Activated gamma-delta T cell treated with Interleukin-2 at 50 U/mL for 16 hours (primary cell): Measurements from ENCODE around the gene INSYN1.
A peak's percentile ranks its signal among the peaks of the same experiment; 100 is the strongest.
"Not testable (repeated sequence)": the region's sequence is repeated elsewhere in the genome, so short reads cannot be mapped to it uniquely, and the experiment has no call there.

Experiments used
- DNase-seq: peaks from one replicate; pipeline ENCODE4 v3.0.0-alpha.2; 2020

INSYN1 gene

DNA sequence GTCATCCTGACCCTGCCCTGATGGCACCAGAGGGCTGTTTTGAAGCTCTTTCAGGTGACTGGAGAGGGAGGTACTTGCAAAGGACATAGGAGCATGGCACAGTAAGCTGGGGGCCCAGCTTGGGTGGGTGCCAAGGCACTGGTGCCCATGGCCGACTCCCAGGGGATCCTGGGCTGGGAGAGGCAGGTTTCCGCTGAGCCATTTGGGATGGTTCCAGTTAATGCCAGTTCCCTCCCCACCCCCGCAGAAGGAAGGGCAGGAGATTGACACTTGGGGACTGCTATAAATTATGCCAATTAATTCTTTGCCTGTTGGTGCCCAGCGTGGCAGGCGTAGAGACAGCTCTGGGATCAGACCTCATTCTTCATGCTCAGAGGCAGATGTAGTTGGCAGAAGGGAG lies 42.8 kb downstream of the INSYN1 start:
- DNase-seq: no peak

- DNase-seq: no peak
These were observed 43.5 kb downstream of the INSYN1 start for GRCh38 chr15:73709686-73710085.

DNA sequence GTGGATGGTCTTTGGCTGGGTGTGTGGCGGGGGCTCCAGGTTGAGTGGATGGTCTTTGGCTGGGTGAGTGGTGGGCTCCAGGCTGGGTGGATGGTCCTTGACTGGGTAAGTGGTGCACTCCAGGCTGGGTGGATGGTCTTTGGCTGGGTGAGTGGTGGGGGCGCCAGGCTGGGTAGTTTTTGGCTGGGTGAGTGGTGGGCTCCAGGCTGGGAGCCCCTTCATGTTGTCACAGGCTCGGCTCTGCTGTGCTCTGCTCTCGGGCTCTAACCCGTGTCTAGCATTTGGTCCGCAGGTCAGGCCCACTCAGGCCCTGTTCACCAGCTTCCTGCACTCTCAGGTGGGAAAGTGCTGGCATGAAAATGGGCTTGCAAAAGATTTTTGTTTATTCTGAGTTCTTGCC lies 43.9 kb downstream of the INSYN1 start:
- no peak for DNase-seq

DNA sequence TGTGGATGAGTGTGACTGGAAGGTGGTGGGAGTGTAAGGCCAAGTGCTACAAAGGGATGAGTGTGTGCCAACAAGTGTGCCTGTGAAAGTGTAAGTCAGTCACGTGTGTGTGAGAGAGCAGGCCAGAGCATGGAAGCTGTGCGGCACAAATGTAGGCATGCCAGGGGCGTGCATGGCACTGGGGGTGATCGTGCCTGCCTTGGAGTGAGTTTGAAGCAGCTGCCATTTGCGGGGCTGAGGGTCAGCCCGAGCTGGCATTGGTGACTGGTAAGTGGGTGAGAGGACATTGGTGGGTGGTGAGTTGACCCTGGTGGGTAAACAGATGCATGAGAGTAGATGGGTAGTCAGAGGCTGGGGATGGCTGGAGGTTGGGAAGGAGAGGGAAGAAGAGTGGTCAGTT lies 44.5 kb downstream of the INSYN1 start:
- no peak for DNase-seq

DNA sequence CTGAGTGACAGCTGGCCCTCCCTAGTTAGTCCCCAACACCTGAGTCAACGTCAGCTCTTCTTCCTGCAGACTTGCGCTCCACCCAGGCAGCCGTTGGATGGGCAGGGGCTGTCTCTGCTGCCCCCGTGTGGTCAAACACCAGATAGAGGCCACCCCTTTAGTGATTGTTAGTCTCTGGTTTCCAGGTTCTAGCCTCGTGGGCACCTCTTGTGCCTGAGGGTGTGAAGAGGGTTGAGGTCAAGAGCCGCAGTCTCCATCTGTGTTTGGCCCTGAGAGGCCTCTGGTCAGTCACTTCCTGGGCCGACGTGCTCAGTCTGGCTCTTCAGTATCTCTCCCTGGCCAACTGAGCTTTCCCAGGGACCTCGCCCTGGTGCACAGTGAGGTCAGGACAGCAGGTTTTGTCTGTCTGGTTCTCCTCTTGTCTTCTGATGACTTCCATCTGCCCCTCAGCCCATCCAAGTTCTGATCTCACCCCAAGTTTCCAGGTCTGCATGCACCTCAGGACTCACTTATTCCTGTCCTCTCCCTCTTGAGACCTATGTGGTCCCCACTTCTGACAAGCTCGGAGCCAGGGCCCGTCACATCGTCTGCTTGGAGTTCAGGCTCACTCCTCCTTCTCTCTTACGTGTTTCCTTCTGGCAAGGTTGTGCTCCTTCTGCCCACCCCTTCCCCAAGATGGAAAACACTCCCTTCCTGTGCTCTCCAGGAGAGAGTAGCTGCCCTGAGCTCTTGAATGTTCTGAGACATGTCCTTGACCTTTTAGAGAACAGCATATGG lies 48.1 kb downstream of the INSYN1 start:
- DNase-seq: peak; percentile 51

DNA sequence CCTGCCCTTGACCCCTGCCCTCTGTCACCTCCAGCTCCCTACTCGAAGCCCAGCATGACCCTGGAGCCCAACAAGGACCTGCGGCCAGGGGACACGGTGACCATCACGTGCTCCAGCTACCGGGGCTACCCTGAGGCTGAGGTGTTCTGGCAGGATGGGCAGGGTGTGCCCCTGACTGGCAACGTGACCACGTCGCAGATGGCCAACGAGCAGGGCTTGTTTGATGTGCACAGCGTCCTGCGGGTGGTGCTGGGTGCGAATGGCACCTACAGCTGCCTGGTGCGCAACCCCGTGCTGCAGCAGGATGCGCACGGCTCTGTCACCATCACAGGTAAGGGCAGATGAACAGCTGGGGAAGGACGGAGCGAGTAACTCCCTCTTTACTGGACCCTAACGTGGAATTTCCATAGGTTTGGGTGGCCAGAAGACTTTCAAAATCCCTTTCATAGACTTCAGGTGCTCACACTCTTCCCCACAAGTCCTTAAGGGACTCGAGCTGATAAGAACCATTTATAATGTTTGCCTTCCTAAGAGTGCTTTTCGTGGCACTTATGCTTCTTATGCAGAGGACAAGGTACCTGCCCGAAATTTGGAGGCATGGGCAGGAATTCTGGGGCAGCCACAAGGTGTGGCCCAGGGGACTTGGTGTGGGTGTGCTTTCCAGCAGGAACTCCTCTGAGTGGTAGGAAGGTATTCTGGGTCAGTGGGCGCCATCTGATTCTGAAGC lies 48.8 kb downstream of the INSYN1 start:
- not testable (repeated sequence) for DNase-seq

- DNase-seq: not testable (repeated sequence)
These were observed 49.5 kb downstream of the INSYN1 start for GRCh38 chr15:73703601-73704000.

DNA sequence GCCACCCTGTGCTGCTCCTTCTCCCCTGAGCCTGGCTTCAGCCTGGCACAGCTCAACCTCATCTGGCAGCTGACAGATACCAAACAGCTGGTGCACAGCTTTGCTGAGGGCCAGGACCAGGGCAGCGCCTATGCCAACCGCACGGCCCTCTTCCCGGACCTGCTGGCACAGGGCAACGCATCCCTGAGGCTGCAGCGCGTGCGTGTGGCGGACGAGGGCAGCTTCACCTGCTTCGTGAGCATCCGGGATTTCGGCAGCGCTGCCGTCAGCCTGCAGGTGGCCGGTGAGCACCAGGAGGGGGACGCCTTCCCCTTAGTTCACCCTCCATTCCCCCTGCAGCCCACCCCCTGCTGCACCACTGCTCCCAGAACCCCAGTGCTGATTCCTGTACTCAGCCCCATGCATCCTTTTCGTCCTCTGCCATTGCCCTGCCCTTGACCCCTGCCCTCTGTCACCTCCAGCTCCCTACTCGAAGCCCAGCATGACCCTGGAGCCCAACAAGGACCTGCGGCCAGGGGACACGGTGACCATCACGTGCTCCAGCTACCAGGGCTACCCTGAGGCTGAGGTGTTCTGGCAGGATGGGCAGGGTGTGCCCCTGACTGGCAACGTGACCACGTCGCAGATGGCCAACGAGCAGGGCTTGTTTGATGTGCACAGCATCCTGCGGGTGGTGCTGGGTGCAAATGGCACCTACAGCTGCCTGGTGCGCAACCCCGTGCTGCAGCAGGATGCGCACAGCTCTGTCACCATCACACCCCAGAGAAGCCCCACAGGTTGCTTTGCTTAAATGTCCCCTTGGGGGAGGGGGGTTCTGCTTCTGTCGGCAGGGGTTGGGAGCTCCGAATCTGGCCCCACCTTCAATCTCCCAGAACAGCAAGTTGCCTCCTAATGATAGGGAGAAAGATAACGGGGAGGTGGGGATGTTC lies 50.6 kb downstream of the INSYN1 start:
- DNase-seq: not testable (repeated sequence)

- DNase-seq: peak; percentile 74
These were observed 52.9 kb downstream of the INSYN1 start for GRCh38 chr15:73700041-73700842.

DNA sequence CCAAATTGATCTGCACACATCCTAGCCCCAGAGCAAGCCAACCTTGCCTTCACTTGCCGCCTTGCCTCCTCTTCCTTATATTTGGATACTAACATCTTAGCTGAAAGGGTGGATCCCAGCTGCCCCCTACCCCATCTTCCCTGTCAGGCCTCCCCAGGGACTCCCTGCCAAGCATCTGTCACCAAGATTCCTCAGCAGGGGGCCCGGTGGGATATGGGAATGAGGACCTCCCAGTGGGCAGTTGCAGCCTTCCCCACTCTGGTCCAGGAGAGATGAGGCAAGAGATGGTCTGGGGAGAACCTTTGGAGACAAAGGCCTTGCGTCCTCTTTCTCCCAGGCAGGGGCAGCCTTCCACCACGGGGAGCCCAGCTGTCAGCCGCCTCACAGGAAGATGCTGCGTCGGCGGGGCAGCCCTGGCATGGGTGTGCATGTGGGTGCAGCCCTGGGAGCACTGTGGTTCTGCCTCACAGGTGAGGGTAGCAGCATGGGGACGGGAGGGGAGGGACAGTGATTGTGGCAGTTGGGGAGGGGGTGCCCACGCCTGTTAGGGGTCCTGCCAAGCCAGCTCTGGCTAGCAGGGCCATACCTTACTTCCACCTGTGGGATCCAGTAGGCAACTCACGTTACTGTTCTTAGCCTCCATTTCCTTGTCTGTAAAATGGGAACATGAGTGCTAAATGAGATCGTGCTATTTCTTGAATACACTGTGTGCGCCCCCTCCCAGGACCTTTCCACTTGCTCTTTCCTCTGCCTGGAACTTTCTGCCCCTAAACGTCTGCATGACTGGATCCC lies 53.7 kb downstream of the INSYN1 start:
- no peak for DNase-seq

DNA sequence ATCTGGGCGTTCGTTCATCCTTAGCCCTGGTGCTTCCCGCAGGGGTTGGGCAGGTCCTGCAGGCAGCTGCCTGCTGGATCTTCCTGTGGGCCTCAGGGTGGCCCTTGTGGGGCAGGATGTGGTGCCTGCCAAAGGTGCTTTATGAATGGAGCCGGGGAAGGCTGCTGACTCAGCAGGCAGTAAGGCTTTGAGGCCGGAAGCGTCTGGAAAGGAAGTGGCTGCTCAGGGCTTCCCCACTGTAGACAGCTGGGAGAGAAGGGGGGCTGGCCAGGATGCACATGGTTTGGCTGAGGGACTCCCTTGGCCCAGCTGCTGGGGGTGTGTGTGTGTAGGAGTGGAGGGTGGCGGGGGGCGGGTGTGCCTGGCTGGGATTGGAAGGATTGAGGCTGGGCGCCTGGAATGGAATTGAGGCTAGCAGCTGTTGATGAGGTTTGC lies 56.1 kb downstream of the INSYN1 start:
- peak; percentile 71 for DNase-seq

- DNase-seq: no peak
These were observed 56.5 kb downstream of the INSYN1 start for GRCh38 chr15:73696641-73697001.

DNA sequence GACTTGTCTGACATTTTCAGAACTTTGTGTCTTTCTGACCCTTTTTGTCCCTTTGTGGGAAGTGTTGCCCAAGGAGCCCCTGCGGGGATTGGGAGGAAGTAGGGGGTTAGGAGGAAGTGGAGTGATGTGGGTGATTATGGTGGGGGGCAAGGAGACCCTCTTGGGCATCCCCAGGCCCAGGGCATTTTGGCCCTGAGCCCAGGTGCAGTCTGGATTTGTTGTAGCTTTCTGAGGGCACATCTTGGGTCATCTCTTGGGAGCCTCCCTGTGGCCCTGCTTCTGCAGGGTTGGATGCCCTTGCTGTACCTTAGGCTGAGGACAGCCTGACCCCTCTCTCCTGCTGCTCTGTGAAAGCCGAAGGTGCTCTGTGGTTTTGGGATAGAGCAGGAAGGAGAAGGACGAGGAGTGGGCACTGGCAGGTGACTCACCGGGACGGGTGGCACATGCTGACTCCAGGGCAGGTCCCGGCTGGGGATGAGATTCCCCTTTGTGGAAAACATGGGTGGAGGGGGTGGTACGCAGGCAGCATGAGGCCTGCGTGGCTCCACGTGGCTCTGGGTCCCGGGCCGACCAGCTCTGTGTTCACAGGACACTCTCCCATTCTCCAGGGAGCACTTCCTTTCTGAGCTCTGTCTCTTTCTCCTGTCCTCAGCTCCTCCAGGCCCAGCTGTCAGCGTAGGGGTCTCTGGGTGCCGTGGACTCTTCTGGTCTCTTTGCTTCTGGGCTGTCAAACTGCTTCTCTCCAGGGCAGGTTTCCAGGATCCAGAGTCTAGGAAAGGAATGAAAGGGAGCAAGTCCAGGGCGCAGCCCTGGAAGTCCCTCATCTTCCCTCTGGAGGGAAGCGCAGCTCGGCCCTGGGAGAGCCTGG lies 57.1 kb downstream of the INSYN1 start:
- no peak for DNase-seq

- DNase-seq: no peak
These were observed 58.7 kb downstream of the INSYN1 start for GRCh38 chr15:73694419-73694818.

DNA sequence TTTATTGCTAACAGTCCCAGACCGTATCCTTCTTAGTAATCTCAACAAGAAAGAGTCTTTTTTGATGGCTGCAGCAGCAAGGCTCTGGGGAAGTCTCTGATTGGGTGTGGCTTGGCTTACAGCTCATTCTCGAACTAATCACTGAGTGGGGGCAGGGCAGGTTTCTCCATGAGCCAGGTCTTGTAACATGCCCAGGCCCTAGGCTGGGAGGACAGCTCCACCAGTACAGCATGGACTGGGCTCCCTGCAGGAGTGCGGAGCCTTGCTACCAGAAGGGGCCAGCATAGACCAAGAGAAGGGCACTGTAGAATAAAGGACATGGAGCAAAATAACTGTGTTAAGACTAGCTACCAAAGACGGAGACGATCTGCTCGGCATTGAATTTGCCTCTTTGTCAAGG lies 61.8 kb downstream of the INSYN1 start:
- no peak for DNase-seq

- no peak for DNase-seq
These were observed 64.7 kb downstream of the INSYN1 start for GRCh38 chr15:73688455-73688854.

DNA sequence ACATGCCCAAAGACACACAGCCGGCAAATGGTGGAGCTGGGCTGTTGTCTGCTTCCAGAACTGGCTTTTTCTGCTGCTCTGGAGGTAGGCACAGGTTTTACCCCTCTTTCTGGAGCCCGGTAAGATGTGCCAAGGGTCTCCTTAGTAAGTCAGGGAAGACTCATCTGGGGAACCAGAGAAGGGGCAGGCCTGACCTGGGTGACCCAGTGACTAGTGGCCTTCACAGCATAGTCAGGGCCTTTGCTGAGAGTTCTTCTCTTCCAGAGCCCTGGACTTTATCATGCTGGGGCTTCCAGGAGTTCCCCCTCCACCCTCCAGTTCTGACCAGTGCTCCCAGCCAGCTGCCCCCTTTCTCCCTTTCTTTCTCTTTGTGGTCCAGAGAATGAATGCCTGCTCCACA lies 65.8 kb downstream of the INSYN1 start:
- DNase-seq: no peak

DNA sequence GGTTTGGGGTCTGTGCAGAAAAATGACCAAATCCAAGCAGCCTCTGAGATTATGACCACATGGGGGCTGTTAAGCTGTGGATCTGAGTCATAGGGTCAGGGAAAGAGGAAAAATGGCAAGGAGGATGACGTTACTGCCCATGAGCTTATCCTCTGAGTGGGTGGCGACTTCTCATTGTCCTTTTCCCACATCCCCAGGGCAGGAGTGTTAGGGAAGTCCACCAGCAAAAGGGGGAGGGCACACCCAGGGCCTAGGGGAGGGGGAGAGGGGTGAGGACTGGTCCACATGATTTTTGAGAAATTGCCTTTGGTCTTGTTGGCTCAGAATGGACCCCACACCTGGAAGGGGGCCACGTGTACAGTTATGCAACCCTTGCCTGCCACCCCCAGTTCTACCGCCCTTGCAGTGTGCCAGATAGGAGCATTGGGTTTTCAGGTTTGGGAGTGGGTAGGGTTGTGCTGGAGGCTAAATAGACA lies 66.3 kb downstream of the INSYN1 start:
- DNase-seq: no peak

GRCh38 chr15:73685981-73686380 lies 67.2 kb downstream of the INSYN1 start:
- no peak for DNase-seq
